ENCODE measurements around the gene SYVN1.
"Not testable (repeated sequence)": the region's sequence is repeated elsewhere in the genome, so short reads cannot be mapped to it uniquely, and the experiment has no call there.

SYVN1 gene

DNA sequence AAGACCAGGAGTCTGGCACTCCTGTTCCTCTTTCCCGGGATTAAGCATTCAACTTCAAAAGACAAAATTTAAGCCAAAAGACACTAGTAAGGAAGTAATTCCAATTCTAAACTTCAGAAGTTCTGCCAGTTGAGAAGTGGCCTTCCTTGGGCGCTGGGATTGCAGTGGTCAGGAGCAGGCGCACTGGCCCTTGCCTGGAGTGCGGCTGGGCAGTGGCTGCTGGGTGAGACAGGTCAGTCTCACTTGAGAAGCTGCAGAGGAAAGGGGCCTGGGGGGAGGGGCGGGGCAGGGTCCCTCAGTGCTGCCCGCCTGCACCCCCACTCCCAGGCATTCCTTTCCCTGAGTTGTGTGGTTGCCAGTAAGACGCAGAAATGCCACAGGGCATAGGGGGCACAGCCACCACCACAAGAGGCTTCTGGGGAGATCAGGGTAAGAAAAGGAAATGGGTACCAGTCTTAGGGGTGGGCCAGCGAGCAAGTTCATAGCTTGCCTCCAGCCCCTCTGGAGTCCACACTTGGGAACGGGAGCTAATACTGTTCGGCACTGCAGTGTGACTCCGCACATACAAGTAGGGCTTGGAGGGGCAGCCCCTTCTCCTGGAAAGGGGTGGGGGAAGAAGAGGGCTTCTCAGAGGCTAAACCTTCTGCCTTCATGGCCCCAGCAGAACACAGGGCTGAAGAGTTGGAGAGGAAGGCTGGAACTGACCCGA lies 6.7 kb downstream of the SYVN1 start:
- DNase-seq (ENCODE audit: low read depth) = no peak

DNA sequence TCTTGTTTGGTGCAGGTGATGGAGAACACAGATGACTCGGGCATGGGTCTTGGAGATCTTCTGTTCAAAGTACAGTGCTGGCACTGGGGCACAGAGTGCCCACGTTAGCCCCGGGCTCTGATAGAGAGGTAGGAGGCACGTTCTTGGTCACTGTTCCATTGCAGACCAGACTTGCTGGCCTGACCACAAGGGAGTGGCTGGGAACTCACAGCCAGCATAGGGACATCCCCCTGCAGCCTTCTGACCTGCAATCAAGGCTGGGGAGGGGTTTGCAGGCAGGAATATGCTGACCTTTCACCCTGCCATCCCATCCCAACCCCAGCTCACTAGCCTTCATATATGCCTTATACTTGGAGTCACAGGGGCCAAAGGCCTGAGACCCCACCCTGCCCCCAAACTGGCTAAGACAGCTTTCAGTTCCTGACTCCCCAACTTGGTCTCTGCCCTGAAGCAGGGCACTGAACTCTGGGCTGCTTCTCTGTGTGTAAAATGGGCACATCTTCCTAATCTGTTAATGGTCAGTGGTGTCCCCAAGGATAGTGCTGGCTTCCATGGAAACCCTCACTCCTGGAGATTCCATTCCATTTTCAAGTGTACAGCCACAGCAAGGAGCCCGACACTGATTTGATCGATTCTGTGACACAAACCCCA lies 7.6 kb downstream of the SYVN1 start:
- DNase-seq (ENCODE audit: low read depth) = no peak

DNA sequence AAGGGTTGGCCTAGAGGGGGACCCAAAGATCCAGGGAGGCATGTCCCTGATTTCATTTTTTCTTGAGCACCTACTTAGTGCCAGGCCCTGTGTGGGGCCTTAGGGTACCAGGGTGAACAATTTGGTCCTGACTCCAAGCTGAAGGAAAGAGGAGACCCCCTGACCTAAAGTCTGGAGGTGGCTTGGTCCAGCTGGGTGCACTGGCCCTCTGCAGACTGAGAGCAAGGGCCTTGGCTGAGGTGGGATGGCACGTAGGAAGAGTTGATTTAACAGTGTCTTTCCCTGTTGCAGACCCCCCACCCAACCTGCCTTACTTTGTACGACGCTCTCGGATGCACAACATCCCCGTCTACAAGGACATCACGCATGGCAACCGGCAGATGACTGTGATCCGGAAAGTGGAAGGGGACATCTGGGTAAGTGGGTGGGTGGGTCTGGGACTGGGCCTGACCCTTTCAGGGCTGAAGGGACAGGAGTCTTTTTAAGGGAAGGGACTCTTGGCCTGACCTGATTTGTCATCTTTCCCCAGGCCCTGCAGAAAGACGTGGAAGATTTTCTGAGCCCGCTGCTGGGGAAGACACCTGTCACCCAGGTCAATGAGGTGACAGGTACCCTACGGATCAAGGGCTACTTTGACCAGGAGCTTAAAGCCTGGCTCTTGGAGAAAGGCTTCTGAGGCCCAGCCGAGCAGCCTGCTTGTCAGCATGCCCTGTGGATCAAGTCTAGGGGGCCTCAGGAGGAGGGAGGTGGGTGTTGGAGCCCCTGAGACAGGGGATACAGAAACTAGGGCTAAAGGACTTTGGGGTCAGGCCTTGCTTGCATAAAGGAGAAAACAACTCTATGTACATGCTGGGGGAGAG lies 8.9 kb downstream of the SYVN1 start:
- no peak for DNase-seq (ENCODE audit: low read depth)

DNA sequence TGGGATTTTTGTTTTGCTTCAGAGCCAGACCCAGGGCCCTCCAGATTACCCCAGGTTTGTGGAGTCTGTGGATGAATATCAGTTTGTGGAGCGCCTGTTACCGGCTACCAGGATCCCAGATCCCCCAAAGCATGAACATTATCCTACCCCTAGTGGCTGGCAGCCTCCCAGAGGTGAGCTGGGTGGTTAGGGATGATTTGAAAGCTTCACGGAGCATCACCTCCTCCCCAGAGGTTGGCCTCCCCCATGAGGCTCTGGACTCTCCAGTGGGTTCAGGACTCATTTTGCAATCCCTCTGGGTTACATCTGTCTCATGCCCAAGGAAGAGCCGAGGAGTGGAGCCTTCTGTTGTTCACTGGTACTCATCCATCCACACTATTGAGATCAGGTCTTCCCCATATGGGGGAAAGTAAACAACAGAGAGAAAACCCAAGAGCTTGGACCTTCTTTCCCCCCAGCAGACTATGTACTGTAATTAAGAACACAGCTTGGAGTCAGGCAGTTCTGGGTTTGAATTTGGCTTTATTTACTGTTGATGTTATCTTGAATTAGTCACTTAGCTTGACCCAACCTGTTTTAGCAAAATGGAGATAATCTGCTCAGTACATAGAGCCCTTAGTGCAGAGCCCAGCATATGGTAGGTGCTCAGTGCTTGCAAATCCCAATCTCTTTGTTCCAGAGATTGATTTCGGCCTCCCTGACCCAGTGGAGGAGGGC lies 9.7 kb downstream of the SYVN1 start:
- DNase-seq (ENCODE audit: low read depth) = no peak

DNA sequence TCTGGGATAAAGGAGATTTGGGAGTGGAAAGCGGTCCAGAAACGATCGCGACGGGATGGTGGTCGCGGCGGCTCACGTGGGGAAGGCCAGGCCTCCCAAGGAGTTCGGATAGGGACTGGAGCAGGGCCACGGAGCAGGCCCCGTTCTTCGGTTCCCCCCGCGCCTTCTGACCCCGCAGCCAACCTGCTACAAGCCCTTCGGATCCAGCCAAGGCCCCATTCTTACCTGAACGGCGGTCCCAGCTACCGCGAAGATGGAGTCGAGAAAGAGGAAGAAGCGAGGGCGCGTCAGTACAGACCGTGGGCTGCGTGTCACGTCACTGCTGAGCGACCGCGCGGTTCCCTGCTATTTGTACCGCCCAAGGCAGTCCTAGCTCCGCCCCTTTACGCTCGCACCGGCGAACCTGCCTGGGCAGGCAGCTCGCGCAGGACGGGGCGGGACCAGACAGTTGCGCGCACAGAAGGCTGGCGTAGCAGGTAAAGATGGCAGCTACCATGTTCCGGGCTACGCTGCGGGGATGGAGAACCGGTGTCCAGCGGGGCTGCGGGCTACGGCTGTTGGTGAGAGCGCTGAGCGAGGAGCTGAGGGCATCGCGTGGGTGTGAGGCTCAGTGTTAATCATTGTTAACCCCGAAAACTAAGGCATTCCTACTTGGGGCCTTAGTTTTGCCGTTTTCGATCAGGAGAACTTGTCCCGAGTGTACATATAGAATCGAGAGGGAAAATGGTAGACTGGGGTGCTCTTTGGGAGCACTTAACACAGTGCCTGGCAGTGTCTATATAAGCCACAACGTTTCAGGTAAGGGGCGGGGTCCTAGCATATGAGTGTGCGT lies 12.2 kb downstream of the SYVN1 start, which contains the start of the genes FAU and MRPL49:
Gene FAU (minus strand): TSS at position 270 of the 832 bp plus-strand sequence. CDS start 321 bp downstream, outside the sequence.
Gene MRPL49 (plus strand): TSS at position 457 of the 832 bp plus-strand sequence. CDS start 26 bp downstream, at position 483.
- peak; percentile 96 for DNase-seq (ENCODE audit: low read depth)

DNA sequence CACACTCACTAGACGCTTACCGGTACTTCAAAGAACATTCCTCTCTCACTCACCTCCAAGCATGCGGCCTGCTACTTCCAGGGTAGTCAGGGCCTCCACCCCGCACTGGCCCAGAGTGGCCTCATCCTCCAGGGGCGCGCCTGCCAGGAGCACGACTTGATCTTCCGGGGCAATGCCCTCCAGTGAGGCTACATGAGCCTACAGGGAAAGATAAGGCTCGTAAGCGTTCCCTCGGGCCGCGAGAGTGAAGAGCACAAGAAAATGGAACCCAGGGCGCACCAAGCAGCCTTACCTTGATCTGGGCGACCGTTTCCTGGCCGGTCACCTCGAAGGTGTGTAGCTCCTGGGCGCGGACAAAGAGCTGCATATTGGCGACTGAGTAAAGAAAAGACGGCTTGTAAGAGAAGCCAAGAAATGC lies 12.9 kb downstream of the SYVN1 start:
- DNase-seq (ENCODE audit: low read depth) = no peak

DNA sequence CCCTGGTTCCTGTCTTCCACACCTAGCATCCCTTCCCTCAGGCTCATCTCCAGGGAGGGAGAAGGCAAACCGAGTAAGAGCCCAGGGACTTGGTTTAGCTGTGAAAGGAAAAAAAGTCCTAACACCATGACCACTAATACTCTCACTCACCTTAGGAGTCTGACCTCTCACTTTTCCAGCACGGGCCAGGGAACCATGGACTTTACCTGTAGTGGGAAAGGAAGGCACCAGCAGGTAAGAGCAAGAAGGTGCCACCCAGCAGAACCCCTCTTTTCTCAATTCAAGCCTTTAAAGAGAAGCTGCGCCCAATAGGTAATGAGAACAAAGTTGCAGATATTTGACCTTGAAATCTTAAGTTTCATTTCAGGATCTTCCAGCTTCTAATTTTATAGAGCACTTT lies 13.5 kb downstream of the SYVN1 start:
- no peak for DNase-seq (ENCODE audit: low read depth)

DNA sequence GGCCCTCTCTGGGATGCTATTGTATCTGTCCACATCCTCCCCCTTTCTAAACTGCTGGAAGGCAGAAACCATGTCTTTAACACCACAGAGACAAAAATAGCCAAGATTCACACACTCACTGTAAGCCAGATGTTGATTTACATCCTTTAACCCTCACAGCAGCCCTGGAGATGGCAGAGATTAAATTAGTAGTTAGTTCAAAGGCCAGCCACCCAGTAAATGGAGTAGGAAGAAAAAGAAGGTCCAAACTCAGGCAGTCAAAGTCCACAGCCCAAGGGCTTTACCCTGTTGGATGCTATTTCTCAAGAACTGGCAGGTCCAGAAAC lies 14.7 kb downstream of the SYVN1 start:
- DNase-seq (ENCODE audit: low read depth) = no peak

DNA sequence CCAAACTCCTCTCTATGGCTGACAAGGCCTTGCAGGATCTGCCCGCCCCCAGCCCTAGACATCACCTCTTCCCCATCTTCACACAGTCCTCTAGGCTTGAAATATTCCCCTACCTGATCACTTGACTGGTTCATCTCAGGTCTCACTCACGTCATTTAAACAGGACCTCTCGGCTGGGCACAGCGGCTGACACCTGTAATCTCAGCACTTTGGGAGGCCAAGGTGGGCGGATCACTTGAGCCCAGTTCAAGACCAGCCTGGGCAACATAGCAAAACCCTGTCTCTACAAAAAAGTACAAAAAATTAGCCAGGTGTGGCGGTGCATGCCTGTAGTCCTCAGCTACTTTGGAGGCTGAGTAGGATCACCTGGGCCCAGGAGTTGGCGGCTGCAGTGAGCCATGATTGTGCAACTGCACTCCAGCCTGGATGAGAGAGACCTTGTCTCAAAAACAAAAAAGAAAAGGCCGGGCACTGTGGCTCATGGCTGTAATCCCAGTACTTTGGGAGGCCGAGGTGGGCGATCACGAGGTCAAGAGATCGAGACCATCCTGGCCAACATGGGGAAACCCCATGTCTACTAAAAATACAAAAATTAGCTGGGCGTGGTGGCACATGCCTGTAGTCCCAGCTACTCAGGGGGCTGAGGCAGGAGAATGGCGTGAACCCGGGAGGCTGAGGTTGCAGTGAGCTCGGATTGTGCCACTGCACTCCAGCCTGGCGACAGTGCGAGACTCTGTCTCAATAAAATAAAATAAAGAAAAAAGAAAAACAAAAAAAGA lies 15.2 kb downstream of the SYVN1 start:
- DNase-seq (ENCODE audit: low read depth) = not testable (repeated sequence)

DNA sequence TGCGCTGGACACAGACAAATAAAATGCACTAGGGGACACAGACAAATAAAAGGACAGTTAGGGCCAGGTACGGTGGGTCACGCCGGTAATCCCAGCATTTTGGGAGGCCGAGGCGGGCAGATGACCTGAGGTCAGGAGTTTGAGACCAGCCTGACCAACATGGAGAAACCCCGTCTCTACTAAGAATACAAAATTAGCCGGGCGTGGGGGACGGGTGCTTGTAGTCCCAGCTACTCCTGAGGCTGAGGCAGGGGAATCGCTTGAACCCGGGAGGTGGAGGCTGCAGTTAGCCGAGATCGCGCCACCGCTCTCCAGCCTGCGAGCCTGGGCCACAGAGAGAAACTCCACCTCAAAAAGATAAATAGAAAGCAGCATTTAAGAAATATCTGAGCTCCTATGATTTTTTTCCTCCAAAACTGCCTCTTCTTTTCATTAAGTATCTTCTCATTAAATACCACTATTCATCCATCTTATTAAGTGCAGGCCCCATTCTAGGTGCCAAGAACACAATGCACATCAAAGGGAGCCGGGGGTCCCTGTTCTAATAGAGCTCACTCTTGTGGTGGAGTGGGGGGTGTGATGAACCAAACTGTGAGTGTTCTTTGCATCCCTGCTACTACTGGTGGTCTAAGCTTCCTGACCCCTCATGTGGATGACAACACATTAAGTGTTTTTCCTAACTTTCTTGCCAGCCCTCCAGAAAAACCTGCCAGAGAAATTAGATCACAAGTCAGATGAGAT lies 16.1 kb downstream of the SYVN1 start:
- DNase-seq (ENCODE audit: low read depth) = no peak

DNA sequence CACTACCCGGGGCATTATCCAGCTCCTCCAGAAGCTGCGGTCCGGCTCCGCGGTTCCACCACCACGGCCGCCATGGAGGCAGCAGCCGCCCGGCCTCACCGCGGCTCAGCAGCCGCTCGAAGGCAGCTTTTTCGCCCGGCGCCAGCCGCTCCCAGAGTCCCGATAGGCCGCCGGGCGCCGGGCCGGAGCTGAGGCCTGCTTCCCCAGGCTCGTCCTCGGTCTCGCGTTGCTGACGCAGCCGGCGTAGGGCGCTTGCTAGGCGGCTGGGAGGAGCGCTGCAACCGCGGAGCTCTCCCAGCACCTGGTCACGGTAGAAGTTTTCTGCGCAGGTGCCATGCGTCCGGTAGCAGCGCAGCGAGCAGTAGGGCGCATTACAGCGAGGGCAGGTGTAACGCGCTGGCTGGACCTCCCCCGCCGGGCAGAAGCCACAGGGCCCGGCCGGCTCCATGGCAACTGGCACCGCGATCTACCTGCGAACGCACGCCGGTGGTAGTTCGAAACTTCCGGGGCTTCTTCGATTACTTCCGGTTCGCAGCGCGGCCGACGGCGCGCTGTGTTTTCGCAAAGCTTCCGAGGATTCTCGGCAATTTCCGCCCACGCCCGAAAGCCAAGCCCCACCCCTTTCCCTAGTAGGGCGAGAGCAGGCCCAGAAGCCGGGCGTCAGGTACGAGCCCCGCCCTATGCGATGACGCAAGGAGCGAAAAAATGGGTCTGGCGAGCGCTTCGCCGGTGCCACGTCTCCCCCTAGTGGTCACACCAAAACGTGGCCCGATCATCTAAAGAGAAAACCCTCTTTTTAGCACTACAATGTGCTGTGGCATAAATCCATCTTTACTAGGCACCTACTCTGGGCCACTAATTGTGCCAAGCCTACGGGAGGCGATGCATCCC lies 16.9 kb downstream of the SYVN1 start, which contains the start of gene ZNHIT2:
Gene ZNHIT2 (minus strand): TSS at position 496 of the 891 bp plus-strand sequence. CDS start 48 bp downstream, at position 448.
- peak; percentile 100 for DNase-seq (ENCODE audit: low read depth)

DNA sequence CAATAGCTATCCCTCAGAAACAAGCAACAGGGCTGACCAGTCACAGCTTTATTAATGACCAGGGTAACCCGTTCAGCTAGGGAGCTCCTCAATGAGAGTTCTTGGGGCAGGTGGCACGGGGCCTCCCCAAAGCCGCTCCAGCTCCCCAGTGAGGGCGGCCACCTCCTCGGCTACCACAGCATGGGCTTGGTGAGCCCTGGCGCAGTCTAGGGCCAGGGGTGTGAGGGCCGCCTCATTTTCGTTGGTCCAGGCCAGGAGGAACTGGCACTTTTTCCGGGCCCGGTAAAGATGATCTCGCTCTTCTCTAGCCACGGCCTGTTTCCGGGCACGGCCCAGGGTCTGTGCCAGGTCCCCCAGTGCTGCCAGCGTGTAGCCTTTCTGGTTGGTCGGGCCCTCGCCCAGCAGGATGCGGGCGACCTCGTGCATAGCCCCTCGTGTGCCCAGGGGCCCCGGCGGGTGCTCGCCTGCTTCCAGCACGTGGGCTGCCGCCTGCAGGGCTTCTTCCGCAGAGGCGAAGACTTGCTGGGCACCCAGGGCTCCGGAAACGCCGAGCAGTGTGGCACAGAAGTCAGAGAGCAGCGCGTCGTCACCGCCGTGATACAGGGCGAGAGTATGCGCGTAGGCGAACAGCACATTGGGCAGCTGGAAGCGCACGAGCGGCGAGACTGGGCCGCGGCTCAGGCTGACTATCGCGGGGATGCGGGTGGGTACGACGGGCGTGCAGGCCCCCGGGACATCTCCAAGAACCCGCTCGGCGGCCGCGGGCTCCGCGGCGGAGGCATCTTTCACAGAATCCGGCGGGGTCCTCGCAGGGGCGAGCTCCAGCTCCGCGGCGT lies 17.7 kb downstream of the SYVN1 start:
- DNase-seq (ENCODE audit: low read depth) = peak; percentile 36

DNA sequence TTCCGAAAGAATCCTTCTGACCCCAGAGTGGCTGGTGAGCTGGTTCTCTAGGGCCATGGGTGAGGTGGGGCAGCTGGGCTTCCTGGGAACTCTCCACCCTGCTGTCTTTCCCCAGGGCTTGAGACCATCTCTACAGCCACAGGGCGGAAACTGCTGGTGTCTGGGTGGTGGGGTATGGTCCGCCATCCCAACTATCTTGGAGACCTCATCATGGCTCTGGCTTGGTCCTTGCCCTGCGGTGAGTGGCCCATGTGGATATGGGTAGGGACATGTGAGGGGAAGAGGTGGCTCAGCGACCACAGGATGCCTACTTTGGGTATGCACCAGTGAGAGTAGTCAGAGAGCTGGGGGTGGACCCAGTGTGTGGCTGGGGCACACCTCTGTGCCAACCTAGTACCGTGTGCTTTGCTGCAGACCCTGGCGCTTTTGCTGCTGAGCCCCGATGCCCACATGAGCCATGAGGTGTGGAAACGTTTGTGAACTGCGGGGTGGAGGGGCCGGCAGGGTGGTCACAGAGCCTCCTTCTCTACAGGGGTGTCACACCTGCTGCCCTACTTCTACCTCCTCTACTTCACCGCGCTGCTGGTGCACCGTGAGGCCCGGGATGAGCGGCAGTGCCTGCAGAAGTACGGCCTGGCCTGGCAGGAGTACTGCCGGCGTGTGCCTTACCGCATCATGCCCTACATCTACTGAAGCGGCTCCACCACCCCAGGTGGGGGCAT lies 18.8 kb downstream of the SYVN1 start:
- DNase-seq (ENCODE audit: low read depth) = no peak

DNA sequence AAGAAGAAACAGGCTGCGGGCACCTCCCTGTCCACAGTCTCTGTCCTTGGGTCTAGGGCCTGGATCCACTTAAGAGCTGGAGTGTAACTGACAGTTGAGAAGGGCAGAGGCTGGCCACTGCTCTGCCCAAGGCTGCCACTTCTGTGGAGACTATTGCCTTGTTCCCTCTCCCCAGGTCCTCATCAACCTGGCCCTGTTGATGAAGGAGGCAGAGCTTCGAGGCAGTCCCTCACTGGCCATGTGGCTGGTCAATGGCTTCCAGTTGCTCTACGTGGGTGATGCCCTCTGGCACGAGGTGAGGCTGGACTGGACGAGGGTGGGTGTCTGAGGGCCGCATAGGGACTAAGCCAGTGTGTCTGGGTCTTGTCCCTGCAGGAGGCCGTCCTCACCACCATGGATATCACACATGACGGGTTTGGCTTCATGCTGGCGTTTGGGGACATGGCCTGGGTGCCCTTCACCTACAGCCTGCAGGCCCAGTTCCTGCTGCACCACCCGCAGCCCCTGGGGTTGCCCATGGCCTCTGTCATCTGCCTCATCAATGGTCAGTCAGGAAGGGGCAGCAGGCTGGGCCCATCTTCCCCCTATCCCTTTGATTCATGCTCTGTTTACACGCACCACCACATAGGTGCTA lies 19.7 kb downstream of the SYVN1 start:
- no peak for DNase-seq (ENCODE audit: low read depth)

DNA sequence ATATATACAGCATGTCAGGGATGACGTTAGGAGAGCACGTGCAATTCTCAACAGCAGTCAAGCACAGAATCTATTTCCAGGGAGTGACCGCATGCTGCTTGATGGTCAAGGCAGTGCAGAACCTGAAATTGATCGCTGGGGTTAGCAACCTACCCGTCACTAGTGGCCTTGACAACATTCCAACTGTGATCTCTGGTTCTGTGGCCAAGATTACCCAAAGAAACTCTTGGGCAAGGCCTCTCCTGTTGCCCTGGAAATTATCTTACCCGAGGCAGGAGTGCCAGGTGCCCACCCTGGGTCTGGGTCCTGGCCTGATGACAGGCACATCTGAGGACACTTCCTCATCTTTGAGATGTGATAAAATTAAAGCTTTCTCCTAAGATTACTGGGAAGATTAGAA lies 20.5 kb downstream of the SYVN1 start:
- no peak for DNase-seq (ENCODE audit: low read depth)

DNA sequence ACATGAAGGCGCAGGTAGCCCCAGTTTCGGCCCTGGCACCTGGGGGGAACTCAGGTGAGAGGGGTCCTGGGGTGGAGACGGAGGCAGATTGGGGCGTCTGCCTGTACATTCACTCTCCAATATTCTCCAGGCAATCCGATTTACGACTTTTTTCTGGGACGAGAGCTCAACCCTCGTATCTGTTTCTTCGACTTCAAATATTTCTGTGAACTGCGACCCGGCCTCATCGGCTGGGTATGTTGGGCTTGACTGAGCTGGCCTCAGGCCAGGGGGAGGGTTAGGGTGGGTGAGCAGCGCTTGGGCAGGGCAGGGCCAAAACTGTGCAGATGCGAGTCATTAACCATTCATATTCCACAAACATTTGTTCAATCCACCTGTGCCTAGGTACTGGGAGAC lies 21.0 kb downstream of the SYVN1 start:
- no peak for DNase-seq (ENCODE audit: low read depth)

Data from stimulated activated CD8-positive, alpha-beta memory T cell treated with anti-CD3 and anti-CD28 coated beads, Interleukin-7, amount 100 ng/mL, for 24 hours (primary cell).